Fibroblast of lung (primary cell): Measurements from ENCODE around the gene KRT85.

Source experiments
- EZH2 ChIP-seq: IDR thresholded peaks from 2 replicates; pipeline ENCODE4 v1.5.1; 2012; ENCODE audit warnings: low read length, control low read depth, mild to moderate bottlenecking; ENCODE audit errors: missing control alignments
- TF ChIP-seq, protein P1 (sequence below), 2 donors: IDR thresholded peaks in 1 of 2; conservative IDR thresholded peaks in 1 of 2; 1 replicate in 1 of 2; 2 replicates in 1 of 2; pipeline ENCODE4 v1.5.1; 2011 to 2012; ENCODE audit warnings: low read length in 2 of 2, control low read depth in 1 of 2, inconsistent platforms in 1 of 2, low read depth in 1 of 2, mild to moderate bottlenecking in 1 of 2

- TF ChIP-seq, protein P1, sequence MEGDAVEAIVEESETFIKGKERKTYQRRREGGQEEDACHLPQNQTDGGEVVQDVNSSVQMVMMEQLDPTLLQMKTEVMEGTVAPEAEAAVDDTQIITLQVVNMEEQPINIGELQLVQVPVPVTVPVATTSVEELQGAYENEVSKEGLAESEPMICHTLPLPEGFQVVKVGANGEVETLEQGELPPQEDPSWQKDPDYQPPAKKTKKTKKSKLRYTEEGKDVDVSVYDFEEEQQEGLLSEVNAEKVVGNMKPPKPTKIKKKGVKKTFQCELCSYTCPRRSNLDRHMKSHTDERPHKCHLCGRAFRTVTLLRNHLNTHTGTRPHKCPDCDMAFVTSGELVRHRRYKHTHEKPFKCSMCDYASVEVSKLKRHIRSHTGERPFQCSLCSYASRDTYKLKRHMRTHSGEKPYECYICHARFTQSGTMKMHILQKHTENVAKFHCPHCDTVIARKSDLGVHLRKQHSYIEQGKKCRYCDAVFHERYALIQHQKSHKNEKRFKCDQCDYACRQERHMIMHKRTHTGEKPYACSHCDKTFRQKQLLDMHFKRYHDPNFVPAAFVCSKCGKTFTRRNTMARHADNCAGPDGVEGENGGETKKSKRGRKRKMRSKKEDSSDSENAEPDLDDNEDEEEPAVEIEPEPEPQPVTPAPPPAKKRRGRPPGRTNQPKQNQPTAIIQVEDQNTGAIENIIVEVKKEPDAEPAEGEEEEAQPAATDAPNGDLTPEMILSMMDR (conservative IDR thresholded peaks at IDR 0.05 in 1 of 2, IDR thresholded peaks at IDR 0.05 in 1 of 2; ENCODE audit: low read depth in 1 of 2, low read length in 2 of 2), result no peak
- no peak for TF ChIP-seq EZH2
Observed at GRCh38 chr12:52396656-52397055, 29.4 kb upstream of the KRT85 start.
